GM12878 (cell line): ENCODE data around the gene HERC2. TPM values are rescaled to one million over a fixed set of nuclear protein-coding genes. Genes with fewer than 3 reads are reported as not detected.
"Not testable (repeated sequence)": the region's sequence is repeated elsewhere in the genome, so short reads cannot be mapped to it uniquely, and the experiment has no call there.

Experiments
- ATAC-seq: fragments of 200-7000 bp; cut with Tn5 transposase; 3 replicates; pipeline ENCODE4 v1.9.1; 2020; ENCODE audit warnings: mild to moderate bottlenecking, moderate library complexity
- BruUV-seq: library from RNA; stranded (reverse); fragments of 400-500 nt; replicated peaks from 2 replicates; lab custom pipeline; 2021; lab: Mats Ljungman, UMichigan
- CTCF ChIA-PET: fragments of 300-600 bp; sonication (Branson Sonifier 250); formaldehyde crosslinking; extraction: SDS; loops from one replicate; lab custom pipeline; 2021; ENCODE audit warnings: inconsistent platforms; lab: Yijun Ruan, JAX
- POLR2A ChIA-PET: fragments of 350-600 bp; formaldehyde crosslinking; extraction: SDS; loops from one replicate; lab custom pipeline; 2021; ENCODE audit warnings: inconsistent platforms; lab: Charles Lee
- RAD21 ChIA-PET: fragments of 300-600 bp; sonication (Branson Sonifier 250); formaldehyde crosslinking; loops from one replicate; lab custom pipeline; 2023; ENCODE audit warnings: antibody characterized with exemption; ENCODE audit not compliant: unreplicated experiment; lab: Charles Lee
- SMC1A ChIA-PET: fragments of 300-600 bp; sonication (Branson Sonifier 250); formaldehyde crosslinking; loops from one replicate; lab custom pipeline; 2023; ENCODE audit not compliant: unreplicated experiment, uncharacterized antibody; lab: Charles Lee
- DNase-seq: peaks from one replicate; pipeline ENCODE4 v3.0.0-alpha.2; 2011; ENCODE audit warnings: low read depth, low spot score
- FAIRE-seq: peaks from 3 replicates; lab custom pipeline; 2011; peaks lifted over from hg19 to GRCh38; lab: Jason Lieb, UNC
- H2AFZ ChIP-seq: 2 replicates; pipeline ENCODE4 v1.6.0; 2011; ENCODE audit warnings: low read depth, low read length, control low read depth; ENCODE audit not compliant: control insufficient read depth
- H3K27ac ChIP-seq: 2 replicates; pipeline ENCODE4 v1.5.1; 2011; ENCODE audit warnings: control low read depth; ENCODE audit not compliant: control insufficient read depth, insufficient read depth
- H3K27me3 ChIP-seq, 2 experiments: replicated peaks in 1 of 2; 2 replicates each; pipeline versions ENCODE4 v1.6.0 to v1.6.1; 2011; ENCODE audit warnings: low read length in 1 of 2; ENCODE audit not compliant: control insufficient read depth in 2 of 2, insufficient read depth in 2 of 2
- H3K36me3 ChIP-seq, 2 experiments: 2 replicates each; pipeline ENCODE4 v1.5.1; 2011; ENCODE audit warnings: low read length in 1 of 2; ENCODE audit not compliant: control insufficient read depth in 2 of 2, insufficient read depth in 2 of 2
- H3K4me1 ChIP-seq: 2 replicates; pipeline ENCODE4 v1.6.1; 2011; ENCODE audit warnings: mild to moderate bottlenecking, low read length, moderate library complexity, mixed read lengths; ENCODE audit not compliant: control insufficient read depth, insufficient read depth
- H3K4me2 ChIP-seq: 2 replicates; pipeline ENCODE4 v1.6.0; 2011; ENCODE audit warnings: control low read depth; ENCODE audit not compliant: control insufficient read depth, insufficient read depth
- H3K4me3 ChIP-seq: fragments of 200-600 bp; sonication (generic); 2 replicates; pipeline ENCODE4 v1.5.1; 2016
- H3K79me2 ChIP-seq: 2 replicates; pipeline ENCODE4 v1.6.0; 2011; ENCODE audit warnings: low read length; ENCODE audit not compliant: control insufficient read depth, insufficient read depth
- H3K9ac ChIP-seq: 2 replicates; pipeline ENCODE4 v1.8.0; 2011; ENCODE audit warnings: low read length, control low read depth, mixed read lengths; ENCODE audit not compliant: control insufficient read depth, insufficient read depth
- H3K9me3 ChIP-seq: replicated peaks from 3 replicates; pipeline ENCODE4 v1.5.1; 2011; ENCODE audit warnings: mild to moderate bottlenecking, low read length; ENCODE audit not compliant: control insufficient read depth, insufficient read depth
- H4K20me1 ChIP-seq: 2 replicates; pipeline ENCODE4 v1.6.0; 2011; ENCODE audit not compliant: control insufficient read depth, insufficient read depth
- BHLHE40 ChIP-seq, 2 experiments: fragments of 450-650 bp in 1 of 2; IDR thresholded peaks; 2 replicates each; pipeline ENCODE4 v1.6.1; 2011 to 2017; ENCODE audit warnings: low read depth in 2 of 2, borderline replicate concordance in 1 of 2, improper control_type of control experiment in 1 of 2, low read length in 1 of 2, mild to moderate bottlenecking in 1 of 2
- RUNX3 ChIP-seq: IDR thresholded peaks from 2 replicates; pipeline ENCODE4 v1.6.1; 2012; ENCODE audit warnings: low read length, inconsistent platforms
- SPI1 ChIP-seq: IDR thresholded peaks from 2 replicates; pipeline ENCODE4 v1.6.1; 2011; ENCODE audit warnings: low read depth, mild to moderate bottlenecking, low read length, moderate library complexity, borderline replicate concordance; ENCODE audit not compliant: insufficient read depth
- WGBS: methylation state at CpG from one replicate; pipeline ENCODE4 v1.1.6; 2016; ENCODE audit warnings: low lambda C conversion rate; ENCODE audit not compliant: insufficient replicate concordance, insufficient coverage; ENCODE audit errors: missing lambda C conversion rate; 5-methylcytosine and 5-hydroxymethylcytosine counted together
- in situ Hi-C: fragments of 300-500 bp; cut with MboI; formaldehyde crosslinking; loops from 9 replicates; pipeline ENCODE4 v1.14.3; 2018; ENCODE audit warnings: mixed read lengths
- intact Hi-C: fragments of 100-400 bp; cut with micrococcal nuclease; formaldehyde crosslinking; loops from one replicate; pipeline ENCODE4 v1.14.2; 2022; ENCODE audit not compliant: unreplicated experiment
- polyA plus RNA-seq, 11 experiments: library from polyadenylated mRNA; depleted of rRNA in 4 of 11; unstranded in 6 of 11; stranded (reverse) in 5 of 11; fragments of >200 nt; fragmentation: Nextera tagmentation in 4 of 11; fragmentation: Illumina TruSeq in 1 of 11; extraction: Ambion mirVana in 4 of 11; extraction: Trizol in 1 of 11; gene quantifications; 1 replicate in 1 of 11; 2 replicates in 10 of 11; pipeline versions ENCODE4 v1.2.1 to v1.2.3, GENCODE V29; 2011 to 2016; ENCODE audit warnings: inconsistent platforms in 2 of 11, missing spikeins in 2 of 11, low read depth in 1 of 11
- total RNA-seq, 4 experiments: library from RNA; depleted of rRNA in 3 of 4; stranded (reverse); fragments of >200 nt in 3 of 4; fragmentation: Illumina TruSeq in 1 of 4; extraction: Trizol in 1 of 4; gene quantifications; 2 replicates each; pipeline versions ENCODE4 v1.2.1 to v1.2.3, GENCODE V29; 2013 to 2021

The HERC2 gene
- total and polyA plus RNA-seq, 10 of the 15 experiments (the other 5 are each of a cell fraction or from before 2014, with no cell fraction given) = 6.1 to 39.0 (median 24.0) TPM

DNA sequence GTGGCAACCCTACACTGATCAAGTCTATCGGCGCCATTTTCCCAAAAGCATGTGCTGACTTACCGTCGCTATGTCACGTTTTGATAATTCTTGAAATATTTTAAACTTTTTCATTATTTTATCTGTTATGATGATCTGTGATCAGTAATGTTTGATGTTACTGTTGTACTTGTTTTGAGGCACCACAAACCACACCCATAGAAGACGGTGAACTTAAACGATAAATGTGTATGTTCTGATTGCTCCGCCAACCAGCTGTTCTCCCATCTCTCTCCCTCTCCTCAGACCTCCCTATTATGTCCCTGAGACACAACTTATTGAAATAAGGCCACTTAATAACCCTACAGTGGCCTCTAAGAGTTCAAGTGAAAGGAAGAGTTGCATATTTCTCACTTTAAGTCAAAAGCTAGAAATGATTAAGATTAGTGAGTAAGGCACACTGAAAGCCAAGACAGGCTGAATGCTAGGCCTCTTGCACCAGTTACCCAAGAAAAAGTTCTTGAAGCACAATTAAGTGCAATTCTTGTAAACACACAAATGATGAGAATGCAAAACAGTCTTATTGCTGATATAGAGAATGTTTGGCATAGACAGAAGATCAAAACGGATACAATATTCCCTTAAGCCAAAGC, 184.5 kb downstream of the HERC2 start:
- H4K20me1 ChIP-seq, DNase-seq, intact Hi-C loops, in situ Hi-C loops, ATAC-seq, H3K4me2 ChIP-seq, H3K4me3 ChIP-seq, BruUV-seq, H3K79me2 ChIP-seq, H2AFZ ChIP-seq, H3K9ac ChIP-seq, H3K27ac ChIP-seq, SMC1A ChIA-PET, RAD21 ChIA-PET, H3K27me3 ChIP-seq, H3K9me3 ChIP-seq, FAIRE-seq, H3K36me3 ChIP-seq, H3K4me1 ChIP-seq: not testable (repeated sequence)
- ChIA-PET POLR2A (interaction anchor here (0.6 kb wide), 1 partner anchor 1207 kb away, joined by 7 read pairs; no protein-coding TSS in a partner anchor), CTCF (interaction anchor here (0.8 kb wide), 1 partner anchor 9 kb away, joined by 3 read pairs; no protein-coding TSS in a partner anchor)
- 87% methylated on average over 9 of the region's 9 CpGs for WGBS

GRCh38 chr15:28136236-28136904, 185.6 kb downstream of the HERC2 start:
- intact Hi-C loops, H3K4me3 ChIP-seq, H3K4me1 ChIP-seq, RAD21 ChIA-PET, H2AFZ ChIP-seq, H3K9me3 ChIP-seq, H4K20me1 ChIP-seq, DNase-seq, in situ Hi-C loops, H3K27me3 ChIP-seq, H3K4me2 ChIP-seq, BruUV-seq, H3K79me2 ChIP-seq, H3K9ac ChIP-seq, H3K27ac ChIP-seq, POLR2A ChIA-PET: not testable (repeated sequence)
- SMC1A ChIA-PET = interaction anchor here (2.3 kb wide), 1 partner anchor 10 kb away, joined by 4 read pairs; no protein-coding TSS in a partner anchor
- peaks cover 4 to 15% of the 10 kb centered on the region in 2 experiments for H3K36me3 ChIP-seq
- ATAC-seq (peak; percentile 100), FAIRE-seq (peak; percentile 97)
- CTCF ChIA-PET = interaction anchor here (0.8 to 1.2 kb wide), 2 partner anchors 8 to 10 kb away, joined by 3 to 4 read pairs; no protein-coding TSS in a partner anchor
- TF ChIP-seq RUNX3 (peak; percentile 19; the same call in 1 of the 2 replicates), SPI1 (peak; percentile 73), BHLHE40 (IDR thresholded peaks at IDR 0.05; ENCODE audit: borderline replicate concordance in 1 of 2, low read depth in 2 of 2, low read length in 1 of 2) (0 out of 4 replicates have a peak, but pooled peaks of 1 of the 2 experiments have one; percentile 29)
- 51% methylated on average over 6 of the region's 6 CpGs for WGBS
